Endothelial cell (in vitro differentiated cells): Measurements from ENCODE around the gene TBC1D4. TPM values are rescaled to one million over a fixed set of nuclear protein-coding genes. Genes with fewer than 3 reads are reported as not detected.
"Not testable (repeated sequence)": the region's sequence is repeated elsewhere in the genome, so short reads cannot be mapped to it uniquely, and the experiment has no call there.

Source experiments
- DNase-seq: peaks from one replicate; pipeline ENCODE4 v3.0.0; 2021; ENCODE audit warnings: low spot score
- H3K27ac Mint-ChIP-seq: one replicate; pipeline ENCODE4 v1.8.0; 2021; ENCODE audit warnings: mixed read lengths, inconsistent platforms; ENCODE audit not compliant: unreplicated experiment
- H3K27me3 Mint-ChIP-seq: one replicate; pipeline ENCODE4 v1.8.0; 2021; ENCODE audit warnings: mild to moderate bottlenecking, moderate library complexity, mixed read lengths, inconsistent platforms; ENCODE audit not compliant: unreplicated experiment
- H3K36me3 Mint-ChIP-seq: one replicate; pipeline ENCODE4 v1.8.0; 2021; ENCODE audit warnings: mild to moderate bottlenecking, low read depth, mixed read lengths, inconsistent platforms; ENCODE audit not compliant: unreplicated experiment
- H3K4me1 Mint-ChIP-seq: one replicate; pipeline ENCODE4 v1.8.0; 2021; ENCODE audit warnings: mild to moderate bottlenecking, mixed read lengths, inconsistent platforms; ENCODE audit not compliant: unreplicated experiment
- H3K4me3 Mint-ChIP-seq: one replicate; pipeline ENCODE4 v1.8.0; 2021; ENCODE audit warnings: mild to moderate bottlenecking, mixed read lengths, inconsistent platforms; ENCODE audit not compliant: unreplicated experiment
- H3K9me3 Mint-ChIP-seq: one replicate; pipeline ENCODE4 v1.8.0; 2021; ENCODE audit warnings: mixed read lengths, inconsistent platforms; ENCODE audit not compliant: unreplicated experiment
- CTCF ChIP-seq: fragments of 200-600 bp; sonication (generic); IDR thresholded peaks from one replicate; pipeline ENCODE4 v1.5.0; 2021; ENCODE audit warnings: antibody characterized with exemption; ENCODE audit not compliant: unreplicated experiment
- total RNA-seq: library from RNA; stranded (reverse); fragmentation: NEBNext Ultra II Directional; extraction: Animal tissue kit (Norgen Biotek cat#: 25700); gene quantifications from one replicate; pipeline ENCODE4 v1.2.1, GENCODE V29; 2021; ENCODE audit not compliant: unreplicated experiment

Gene TBC1D4
- total RNA-seq, 1 donor from 2014 or later, result 47.2 TPM

GRCh38 chr13:75256922-75257321 is 225.0 kb downstream of the TBC1D4 start:
- Mint-ChIP-seq H3K27me3 (peaks cover 3% of the 10 kb centered on the region), H3K36me3 (no peaks in the 10 kb centered on the region), H3K27ac (no peak overlapping the region), H3K4me1 (peaks cover 5% of the 10 kb centered on the region), H3K4me3 (no peak overlapping the region), H3K9me3 (no peaks in the 10 kb centered on the region)
- DNase-seq, result no peak
- TF ChIP-seq CTCF, result no peak

- TF ChIP-seq CTCF, result no peak
- no peak overlapping the region for H3K27ac Mint-ChIP-seq
- H3K4me3 Mint-ChIP-seq, result no peak overlapping the region
- H3K9me3 Mint-ChIP-seq, result no peaks in the 10 kb centered on the region
- DNase-seq, result no peak
- no peaks in the 10 kb centered on the region for H3K36me3 Mint-ChIP-seq
- peaks cover 3% of the 10 kb centered on the region for H3K27me3 Mint-ChIP-seq
- H3K4me1 Mint-ChIP-seq, result peaks cover 5% of the 10 kb centered on the region
Measured at GRCh38 chr13:75255653-75256052, 226.3 kb downstream of the TBC1D4 start.

GRCh38 chr13:75255147-75255546 is 226.8 kb downstream of the TBC1D4 start:
- no peak for TF ChIP-seq CTCF
- Mint-ChIP-seq H3K27me3 (peaks cover 3% of the 10 kb centered on the region), H3K27ac (no peak overlapping the region), H3K36me3 (no peaks in the 10 kb centered on the region), H3K9me3 (no peaks in the 10 kb centered on the region), H3K4me3 (no peak overlapping the region), H3K4me1 (peaks cover 5% of the 10 kb centered on the region)
- no peak for DNase-seq

- no peak overlapping the region for H3K27ac Mint-ChIP-seq
- TF ChIP-seq CTCF, result no peak
- no peaks in the 10 kb centered on the region for H3K4me1 Mint-ChIP-seq
- H3K36me3 Mint-ChIP-seq, result no peaks in the 10 kb centered on the region
- H3K4me3 Mint-ChIP-seq, result no peak overlapping the region
- no peak for DNase-seq
- no peaks in the 10 kb centered on the region for H3K27me3 Mint-ChIP-seq
- no peaks in the 10 kb centered on the region for H3K9me3 Mint-ChIP-seq
Measured at GRCh38 chr13:75251188-75251587, 230.8 kb downstream of the TBC1D4 start.

- Mint-ChIP-seq H3K9me3 (no peaks in the 10 kb centered on the region), H3K36me3 (no peaks in the 10 kb centered on the region), H3K4me3 (no peak overlapping the region), H3K27me3 (no peaks in the 10 kb centered on the region), H3K27ac (no peak overlapping the region), H3K4me1 (no peaks in the 10 kb centered on the region)
- DNase-seq, result no peak
- TF ChIP-seq CTCF, result no peak
Measured at GRCh38 chr13:75250526-75251178, 231.3 kb downstream of the TBC1D4 start.

- H3K4me3 Mint-ChIP-seq, H3K36me3 Mint-ChIP-seq, H3K9me3 Mint-ChIP-seq, DNase-seq, H3K27me3 Mint-ChIP-seq, H3K27ac Mint-ChIP-seq, H3K4me1 Mint-ChIP-seq: not testable (repeated sequence)
Measured at GRCh38 chr13:75245578-75245977, 236.4 kb downstream of the TBC1D4 start.

GRCh38 chr13:75240240-75240639 is 241.7 kb downstream of the TBC1D4 start:
- not testable (repeated sequence) for H3K27ac Mint-ChIP-seq, H3K9me3 Mint-ChIP-seq, H3K27me3 Mint-ChIP-seq, H3K36me3 Mint-ChIP-seq, H3K4me1 Mint-ChIP-seq, H3K4me3 Mint-ChIP-seq, DNase-seq
